Vagina (tissue), 2 donors: Measurements from ENCODE around the gene CELF4. TPM values are rescaled to one million over a fixed set of nuclear protein-coding genes. Genes with fewer than 3 reads are reported as not detected.

Source experiments
- DNase-seq, 2 donors: peaks; one replicate each; pipeline ENCODE4 v3.0.0-alpha.2; 2017; ENCODE audit errors: extremely low spot score in 2 of 2
- H3K27ac ChIP-seq: fragments of 200-600 bp; sonication (generic); one replicate; pipeline ENCODE4 v1.5.1; 2019
- H3K27me3 ChIP-seq: fragments of 200-600 bp; sonication (generic); one replicate; pipeline ENCODE4 v1.5.1; 2019
- H3K36me3 ChIP-seq, 2 donors: fragments of 200-600 bp; sonication (generic); one replicate each; pipeline ENCODE4 v1.5.1; 2017 to 2019
- H3K4me1 ChIP-seq: fragments of 200-600 bp; sonication (generic); one replicate; pipeline ENCODE4 v1.5.1; 2019
- H3K4me3 ChIP-seq, 2 donors: fragments of 200-600 bp; sonication (generic); 1 replicate in 1 of 2; 2 replicates in 1 of 2; pipeline ENCODE4 v1.5.1; 2016 to 2019
- H3K9me3 ChIP-seq: fragments of 200-600 bp; sonication (generic); one replicate; pipeline ENCODE4 v1.5.1; 2019
- POLR2A ChIP-seq, 2 donors: fragments of 450-650 bp; IDR thresholded peaks; one replicate each; pipeline ENCODE4 v1.6.1; 2017; ENCODE audit warnings: antibody characterized with exemption in 2 of 2, mild to moderate bottlenecking in 2 of 2, moderate library complexity in 2 of 2
- POLR2AphosphoS5 ChIP-seq, 2 donors: sonication (generic); formaldehyde crosslinking; IDR thresholded peaks; one replicate each; pipeline ENCODE4 v1.9.0; 2017; ENCODE audit warnings: antibody characterized with exemption in 2 of 2, mild to moderate bottlenecking in 2 of 2, low read depth in 1 of 2; ENCODE audit not compliant: insufficient read depth in 1 of 2
- intact Hi-C: fragments of 100-400 bp; cut with DNase I; formaldehyde crosslinking; loops from one replicate; pipeline ENCODE4 v1.15.1; 2023
- total RNA-seq: library from RNA; depleted of rRNA; stranded (reverse); fragments of >200 nt; gene quantifications from one replicate; pipeline ENCODE4 v1.2.3, GENCODE V29; 2016
- TF ChIP-seq, protein P1 (sequence below), 3 experiments: fragments of 450-650 bp in 2 of 3; fragments of 200-600 bp in 1 of 3; sonication (generic) in 1 of 3; IDR thresholded peaks; one replicate each; pipeline ENCODE4 v1.5.1; 2017 to 2019; ENCODE audit warnings: antibody characterized with exemption in 3 of 3, mild to moderate bottlenecking in 2 of 3, moderate library complexity in 2 of 3

CELF4 gene
- total RNA-seq, 1 donor from 2014 or later = 2.2 TPM

DNA sequence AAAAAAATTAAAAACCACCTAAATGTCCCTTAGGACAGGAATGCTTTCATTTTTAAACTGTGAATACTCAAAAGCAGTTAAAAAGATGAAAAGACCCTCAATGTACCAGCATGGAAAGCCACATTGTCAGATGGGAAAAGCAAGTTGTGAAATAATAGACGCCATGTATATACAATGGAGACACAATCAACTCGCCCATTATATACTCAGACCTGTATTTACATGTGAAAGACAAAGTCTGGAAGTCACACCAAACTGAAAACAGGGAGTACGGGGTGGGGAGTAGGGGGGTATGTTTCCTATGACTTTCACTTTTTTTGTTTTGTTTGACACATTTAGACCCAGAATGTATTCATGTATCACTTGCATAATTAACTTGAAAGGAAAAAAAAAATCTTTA is 75.6 kb downstream of the CELF4 start:
- Histone ChIP-seq H3K4me1 (no peaks in the 10 kb centered on the region), H3K27ac (no peak overlapping the region), H3K27me3 (no peaks in the 10 kb centered on the region), H3K4me3 (no peak overlapping the region), H3K36me3 (no peaks in the 10 kb centered on the region), H3K9me3 (no peaks in the 10 kb centered on the region)
- DNase-seq = no peak
- intact Hi-C loops = loop anchor here (10.0 kb wide), 1 partner anchor 1045 kb away; no protein-coding TSS in a partner anchor
- TF ChIP-seq POLR2AphosphoS5 (IDR thresholded peaks at IDR 0.05; ENCODE audit: insufficient read depth in 1 of 2, low read depth in 1 of 2) = no peak
- no peak for TF ChIP-seq POLR2A (IDR thresholded peaks at IDR 0.05)
- TF ChIP-seq, protein P1, sequence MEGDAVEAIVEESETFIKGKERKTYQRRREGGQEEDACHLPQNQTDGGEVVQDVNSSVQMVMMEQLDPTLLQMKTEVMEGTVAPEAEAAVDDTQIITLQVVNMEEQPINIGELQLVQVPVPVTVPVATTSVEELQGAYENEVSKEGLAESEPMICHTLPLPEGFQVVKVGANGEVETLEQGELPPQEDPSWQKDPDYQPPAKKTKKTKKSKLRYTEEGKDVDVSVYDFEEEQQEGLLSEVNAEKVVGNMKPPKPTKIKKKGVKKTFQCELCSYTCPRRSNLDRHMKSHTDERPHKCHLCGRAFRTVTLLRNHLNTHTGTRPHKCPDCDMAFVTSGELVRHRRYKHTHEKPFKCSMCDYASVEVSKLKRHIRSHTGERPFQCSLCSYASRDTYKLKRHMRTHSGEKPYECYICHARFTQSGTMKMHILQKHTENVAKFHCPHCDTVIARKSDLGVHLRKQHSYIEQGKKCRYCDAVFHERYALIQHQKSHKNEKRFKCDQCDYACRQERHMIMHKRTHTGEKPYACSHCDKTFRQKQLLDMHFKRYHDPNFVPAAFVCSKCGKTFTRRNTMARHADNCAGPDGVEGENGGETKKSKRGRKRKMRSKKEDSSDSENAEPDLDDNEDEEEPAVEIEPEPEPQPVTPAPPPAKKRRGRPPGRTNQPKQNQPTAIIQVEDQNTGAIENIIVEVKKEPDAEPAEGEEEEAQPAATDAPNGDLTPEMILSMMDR (IDR thresholded peaks at IDR 0.05) = no peak

DNA sequence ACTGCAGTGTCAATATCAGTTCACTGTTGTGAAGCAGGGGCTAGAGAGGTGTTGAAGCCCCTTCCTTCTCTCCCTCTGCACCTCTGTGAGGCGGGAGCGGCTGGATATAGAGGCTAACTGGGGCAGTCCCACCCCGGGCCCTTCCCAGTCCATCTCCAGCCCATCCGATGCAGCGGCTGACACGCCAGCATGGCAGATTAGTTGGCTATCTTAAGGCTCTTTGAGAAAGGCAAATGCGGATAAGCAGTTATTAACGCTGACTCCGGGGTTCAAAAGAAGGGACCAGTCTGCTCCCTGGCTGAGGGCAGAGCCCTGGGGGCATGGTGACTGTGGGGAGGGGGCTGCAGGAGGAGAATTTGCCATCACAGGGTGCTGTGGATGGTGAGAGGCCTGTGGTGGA is 76.6 kb downstream of the CELF4 start:
- H3K27ac ChIP-seq = no peak overlapping the region
- H3K36me3 ChIP-seq = no peaks in the 10 kb centered on the region
- intact Hi-C loops = no loop called here
- no peak overlapping the region for H3K4me3 ChIP-seq
- H3K9me3 ChIP-seq = no peaks in the 10 kb centered on the region
- no peaks in the 10 kb centered on the region for H3K4me1 ChIP-seq
- no peaks in the 10 kb centered on the region for H3K27me3 ChIP-seq
- DNase-seq = no peak
- TF ChIP-seq POLR2A (IDR thresholded peaks at IDR 0.05) (no peak), POLR2AphosphoS5 (IDR thresholded peaks at IDR 0.05; ENCODE audit: insufficient read depth in 1 of 2, low read depth in 1 of 2) (no peak)
- TF ChIP-seq, protein P1 (IDR thresholded peaks at IDR 0.05) = no peak

DNA sequence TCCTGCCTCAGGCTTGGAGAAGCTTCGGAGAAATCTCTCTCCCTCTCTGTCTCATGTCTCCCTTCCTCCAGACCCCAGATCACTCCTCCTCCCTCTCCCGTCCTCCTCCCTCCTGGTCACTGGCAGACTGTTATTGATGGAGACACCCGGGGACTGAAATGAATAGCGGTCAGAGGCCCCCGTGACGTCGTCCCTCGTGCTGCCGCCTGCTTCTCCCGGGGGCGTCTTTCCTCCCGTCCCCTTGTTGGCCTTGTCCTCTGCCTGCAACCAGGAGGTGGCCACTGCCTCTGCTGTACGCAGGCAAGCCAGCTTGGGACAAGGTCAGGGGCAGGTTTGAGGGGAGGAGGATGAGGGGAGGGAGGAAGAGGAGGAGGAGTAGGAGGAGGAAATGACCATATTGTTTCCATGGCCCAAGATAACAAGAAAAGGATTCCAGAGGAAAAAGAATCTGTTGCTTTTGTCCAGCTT is 78.2 kb downstream of the CELF4 start:
- intact Hi-C loops = no loop called here
- Histone ChIP-seq H3K9me3 (no peaks in the 10 kb centered on the region), H3K4me3 (no peak overlapping the region), H3K27ac (no peak overlapping the region), H3K36me3 (no peaks in the 10 kb centered on the region), H3K4me1 (no peaks in the 10 kb centered on the region), H3K27me3 (no peaks in the 10 kb centered on the region)
- DNase-seq = no peak
- TF ChIP-seq, protein P1 (IDR thresholded peaks at IDR 0.05) = no peak
- TF ChIP-seq POLR2A (IDR thresholded peaks at IDR 0.05) = no peak
- no peak for TF ChIP-seq POLR2AphosphoS5 (IDR thresholded peaks at IDR 0.05; ENCODE audit: insufficient read depth in 1 of 2, low read depth in 1 of 2)

DNA sequence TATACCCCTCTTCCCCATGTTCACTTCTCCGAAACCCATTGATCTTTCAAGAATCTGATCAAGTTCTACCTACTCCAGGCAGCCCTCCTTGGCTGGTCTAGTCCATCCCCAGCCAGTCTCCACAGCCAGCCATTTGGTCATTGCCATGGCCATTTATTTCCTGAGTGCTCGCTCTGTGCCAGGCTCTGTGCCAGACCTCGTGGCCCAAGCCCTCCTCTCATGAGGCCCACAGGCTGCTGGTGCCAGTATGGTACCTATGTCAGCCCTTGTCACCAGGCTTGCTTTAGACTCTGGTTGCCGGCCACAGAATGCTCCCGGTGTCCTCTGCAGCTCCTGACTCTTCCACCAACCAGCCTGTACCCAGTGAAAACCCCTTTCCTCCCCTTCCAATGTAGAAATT is 78.8 kb downstream of the CELF4 start:
- TF ChIP-seq POLR2A (IDR thresholded peaks at IDR 0.05) (no peak), POLR2AphosphoS5 (IDR thresholded peaks at IDR 0.05; ENCODE audit: insufficient read depth in 1 of 2, low read depth in 1 of 2) (no peak)
- TF ChIP-seq, protein P1 (IDR thresholded peaks at IDR 0.05) = no peak
- no peak overlapping the region for H3K4me3 ChIP-seq

DNA sequence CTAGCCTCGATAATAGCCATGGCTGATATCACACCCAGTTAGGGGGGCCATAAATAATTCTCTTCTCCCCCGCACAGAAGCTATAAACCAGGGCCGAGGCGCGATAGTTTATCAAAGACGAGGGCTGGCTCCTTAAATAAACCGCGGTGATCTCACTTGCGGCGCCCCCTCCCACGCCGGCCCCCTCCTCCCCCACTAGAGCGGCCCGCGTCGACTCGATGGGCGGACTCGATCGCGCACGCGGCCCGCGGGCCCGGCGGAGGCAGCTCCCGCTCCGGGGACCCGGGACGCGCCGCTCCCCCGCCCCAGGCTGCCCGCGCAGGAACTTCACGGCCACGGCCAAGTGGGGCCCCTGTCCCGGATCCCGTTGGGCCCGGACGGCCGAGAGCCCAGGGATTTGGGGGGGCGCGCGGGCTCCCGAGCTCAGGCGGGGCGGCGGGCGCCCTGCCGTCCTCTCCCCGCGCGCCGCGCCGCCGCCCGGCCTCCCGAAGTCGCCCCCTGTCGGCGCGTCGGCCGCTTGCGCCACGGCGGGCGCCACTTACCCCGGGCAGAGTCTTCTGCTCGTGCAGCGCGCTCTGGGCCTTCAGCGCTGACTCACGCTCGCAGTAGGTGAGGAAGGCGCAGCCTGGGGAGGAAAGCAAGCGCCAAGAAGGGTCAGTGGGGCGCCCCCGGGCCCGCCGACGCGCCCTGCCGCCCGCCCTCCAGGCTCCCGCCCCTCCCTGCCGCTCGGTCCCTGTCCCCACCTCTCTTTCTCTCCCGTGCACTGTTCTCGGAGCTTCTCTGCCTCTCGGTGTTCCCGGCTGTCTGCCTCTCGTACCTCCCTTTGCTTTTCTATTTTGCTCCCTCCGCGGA is 80.4 kb downstream of the CELF4 start:
- H3K4me3 ChIP-seq = peak overlapping the region in 1 of 2 donors; percentile 16
- no peaks in the 10 kb centered on the region for H3K4me1 ChIP-seq
- H3K27ac ChIP-seq = no peak overlapping the region
- intact Hi-C loops = no loop called here
- no peaks in the 10 kb centered on the region for H3K9me3 ChIP-seq
- H3K36me3 ChIP-seq = no peaks in the 10 kb centered on the region
- H3K27me3 ChIP-seq = no peaks in the 10 kb centered on the region
- no peak for TF ChIP-seq POLR2AphosphoS5 (IDR thresholded peaks at IDR 0.05; ENCODE audit: insufficient read depth in 1 of 2, low read depth in 1 of 2)
- TF ChIP-seq, protein P1 (IDR thresholded peaks at IDR 0.05) = no peak
- TF ChIP-seq POLR2A (IDR thresholded peaks at IDR 0.05) = no peak
- no peak for DNase-seq

More for the DNA sequence above, 78.8 kb downstream of the CELF4 start:
- no peak for DNase-seq
- Histone ChIP-seq H3K36me3 (no peaks in the 10 kb centered on the region), H3K27ac (no peak overlapping the region), H3K9me3 (no peaks in the 10 kb centered on the region), H3K4me1 (no peaks in the 10 kb centered on the region), H3K27me3 (no peaks in the 10 kb centered on the region)
- intact Hi-C loops = no loop called here
